Parathyroid adenoma (tissue), 2 donors: ENCODE data around the gene TNNI3.

Experiments used
- H2AFZ ChIP-seq: fragments of 300-600 bp; sonication (generic); one replicate; pipeline ENCODE4 v1.7.0; 2017; ENCODE audit warnings: antibody characterized with exemption, mild to moderate bottlenecking
- H3K27ac ChIP-seq: fragments of 300-600 bp; sonication (generic); one replicate; pipeline ENCODE4 v1.7.0; 2017
- H3K27me3 ChIP-seq: fragments of 300-600 bp; sonication (generic); one replicate; pipeline ENCODE4 v1.7.0; 2017; ENCODE audit warnings: low read length; ENCODE audit not compliant: control insufficient read depth, insufficient read depth
- H3K36me3 ChIP-seq: fragments of 300-600 bp; sonication (generic); one replicate; pipeline ENCODE4 v1.7.0; 2017; ENCODE audit warnings: low read length; ENCODE audit not compliant: control insufficient read depth, insufficient read depth
- H3K4me1 ChIP-seq: fragments of 300-600 bp; sonication (generic); one replicate; pipeline ENCODE4 v1.7.0; 2017; ENCODE audit warnings: control low read depth
- H3K4me2 ChIP-seq: fragments of 300-600 bp; sonication (generic); one replicate; pipeline ENCODE4 v1.7.0; 2017; ENCODE audit warnings: low read length
- H3K4me3 ChIP-seq: fragments of 300-600 bp; sonication (generic); one replicate; pipeline ENCODE4 v1.7.0; 2017; ENCODE audit warnings: low read depth, low read length
- H3K79me2 ChIP-seq: fragments of 300-600 bp; sonication (generic); one replicate; pipeline ENCODE4 v1.7.0; 2017; ENCODE audit warnings: control low read depth
- H3K9ac ChIP-seq: fragments of 300-600 bp; sonication (generic); one replicate; pipeline ENCODE4 v1.7.0; 2017; ENCODE audit warnings: mild to moderate bottlenecking
- H3K9me3 ChIP-seq: fragments of 300-600 bp; sonication (generic); one replicate; pipeline ENCODE4 v1.7.0; 2017; ENCODE audit warnings: low read length; ENCODE audit not compliant: control insufficient read depth
- TF ChIP-seq, protein P1 (sequence below): fragments of 300-600 bp; sonication (generic); IDR thresholded peaks from one replicate; pipeline ENCODE4 v1.7.0; 2017; ENCODE audit warnings: antibody characterized with exemption, mild to moderate bottlenecking
- donor health status: primary hyperparathyroidism.

TNNI3 gene

DNA sequence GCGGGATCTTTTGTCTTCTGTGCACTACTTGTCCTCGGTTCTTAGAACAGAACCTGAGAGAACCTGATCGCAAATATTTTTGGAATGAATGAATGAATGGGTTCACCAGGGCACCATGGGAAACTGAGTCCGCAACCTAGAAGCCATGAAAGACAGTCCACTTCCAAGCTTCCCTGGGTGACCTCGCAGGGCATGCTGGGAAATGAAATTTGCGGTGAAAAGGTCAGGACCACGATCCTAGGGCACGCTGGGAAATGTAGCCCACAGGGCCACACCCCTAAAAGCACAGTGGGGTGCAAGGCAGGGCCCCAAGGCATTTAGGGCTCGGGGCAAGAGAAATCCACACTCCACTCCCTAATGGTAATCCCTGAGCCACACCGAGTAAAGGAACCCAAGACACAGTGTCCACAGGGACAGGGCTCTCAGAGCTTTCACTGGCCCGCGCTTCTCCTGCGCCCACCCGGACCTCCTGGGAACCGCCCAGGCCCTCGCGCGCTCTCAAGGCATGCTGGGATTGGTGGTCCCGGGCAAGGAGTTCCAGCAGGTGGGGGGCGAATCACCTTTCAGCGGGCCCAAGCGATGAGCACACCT, 39.0 kb downstream of the TNNI3 start:
- no peaks in the 10 kb centered on the region for H3K36me3 ChIP-seq
- peak overlapping the region; percentile 79 for H2AFZ ChIP-seq
- H3K9me3 ChIP-seq = no peaks in the 10 kb centered on the region
- peaks cover 23% of the 10 kb centered on the region for H3K79me2 ChIP-seq
- peak overlapping the region; percentile 59 for H3K27ac ChIP-seq
- peaks cover 12% of the 10 kb centered on the region for H3K4me1 ChIP-seq
- no peaks in the 10 kb centered on the region for H3K27me3 ChIP-seq
- H3K4me3 ChIP-seq = peak overlapping the region; percentile 66
- no peak overlapping the region for H3K9ac ChIP-seq
- peak overlapping the region; percentile 84 for H3K4me2 ChIP-seq
- TF ChIP-seq, protein P1, sequence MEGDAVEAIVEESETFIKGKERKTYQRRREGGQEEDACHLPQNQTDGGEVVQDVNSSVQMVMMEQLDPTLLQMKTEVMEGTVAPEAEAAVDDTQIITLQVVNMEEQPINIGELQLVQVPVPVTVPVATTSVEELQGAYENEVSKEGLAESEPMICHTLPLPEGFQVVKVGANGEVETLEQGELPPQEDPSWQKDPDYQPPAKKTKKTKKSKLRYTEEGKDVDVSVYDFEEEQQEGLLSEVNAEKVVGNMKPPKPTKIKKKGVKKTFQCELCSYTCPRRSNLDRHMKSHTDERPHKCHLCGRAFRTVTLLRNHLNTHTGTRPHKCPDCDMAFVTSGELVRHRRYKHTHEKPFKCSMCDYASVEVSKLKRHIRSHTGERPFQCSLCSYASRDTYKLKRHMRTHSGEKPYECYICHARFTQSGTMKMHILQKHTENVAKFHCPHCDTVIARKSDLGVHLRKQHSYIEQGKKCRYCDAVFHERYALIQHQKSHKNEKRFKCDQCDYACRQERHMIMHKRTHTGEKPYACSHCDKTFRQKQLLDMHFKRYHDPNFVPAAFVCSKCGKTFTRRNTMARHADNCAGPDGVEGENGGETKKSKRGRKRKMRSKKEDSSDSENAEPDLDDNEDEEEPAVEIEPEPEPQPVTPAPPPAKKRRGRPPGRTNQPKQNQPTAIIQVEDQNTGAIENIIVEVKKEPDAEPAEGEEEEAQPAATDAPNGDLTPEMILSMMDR = no peak

- Histone ChIP-seq H3K4me3 (peak overlapping the region; percentile 66), H2AFZ (peak overlapping the region; percentile 79), H3K79me2 (peaks cover 28% of the 10 kb centered on the region), H3K9me3 (no peaks in the 10 kb centered on the region), H3K36me3 (no peaks in the 10 kb centered on the region), H3K4me1 (peaks cover 19% of the 10 kb centered on the region), H3K4me2 (peak overlapping the region; percentile 84), H3K27me3 (no peaks in the 10 kb centered on the region), H3K9ac (no peak overlapping the region), H3K27ac (peak overlapping the region; percentile 59)
- TF ChIP-seq, protein P1 = no peak
Observed at GRCh38 chr19:55117663-55118391, 39.7 kb downstream of the TNNI3 start.

GRCh38 chr19:55116859-55117662, 40.5 kb downstream of the TNNI3 start, which contains the start of gene PPP1R12C:
Gene PPP1R12C (minus strand): TSS chr19:55117637. CDS start chr19:55117543, 94 bp downstream.
- peak within 1 kb of the TSS; percentile 99 for H3K4me2 ChIP-seq

DNA sequence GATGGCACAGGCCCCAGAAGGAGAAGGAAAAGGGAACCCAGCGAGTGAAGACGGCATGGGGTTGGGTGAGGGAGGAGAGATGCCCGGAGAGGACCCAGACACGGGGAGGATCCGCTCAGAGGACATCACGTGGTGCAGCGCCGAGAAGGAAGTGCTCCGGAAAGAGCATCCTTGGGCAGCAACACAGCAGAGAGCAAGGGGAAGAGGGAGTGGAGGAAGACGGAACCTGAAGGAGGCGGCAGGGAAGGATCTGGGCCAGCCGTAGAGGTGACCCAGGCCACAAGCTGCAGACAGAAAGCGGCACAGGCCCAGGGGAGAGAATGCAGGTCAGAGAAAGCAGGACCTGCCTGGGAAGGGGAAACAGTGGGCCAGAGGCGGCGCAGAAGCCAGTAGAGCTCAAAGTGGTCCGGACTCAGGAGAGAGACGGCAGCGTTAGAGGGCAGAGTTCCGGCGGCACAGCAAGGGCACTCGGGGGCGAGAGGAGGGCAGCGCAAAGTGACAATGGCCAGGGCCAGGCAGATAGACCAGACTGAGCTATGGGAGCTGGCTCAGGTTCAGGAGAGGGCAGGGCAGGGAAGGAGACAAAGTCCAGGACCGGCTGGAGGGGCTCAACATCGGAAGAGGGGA, 41.2 kb downstream of the TNNI3 start:
- peak overlapping the region; percentile 60 for H2AFZ ChIP-seq
- H3K79me2 ChIP-seq = peaks cover 33% of the 10 kb centered on the region
- no peaks in the 10 kb centered on the region for H3K9me3 ChIP-seq
- H3K4me1 ChIP-seq = peaks cover 19% of the 10 kb centered on the region
- H3K27ac ChIP-seq = peak overlapping the region; percentile 79
- H3K27me3 ChIP-seq = no peaks in the 10 kb centered on the region
- H3K36me3 ChIP-seq = no peaks in the 10 kb centered on the region
- H3K9ac ChIP-seq = peak overlapping the region; percentile 87
- peak overlapping the region; percentile 86 for H3K4me3 ChIP-seq
- peak overlapping the region; percentile 99 for H3K4me2 ChIP-seq
- TF ChIP-seq, protein P1 = no peak

More at GRCh38 chr19:55116859-55117662, 40.5 kb downstream of the TNNI3 start, which contains the start of gene PPP1R12C:
- H3K4me1 ChIP-seq = peaks cover 19% of the 10 kb centered on the region
- H3K79me2 ChIP-seq = peaks cover 33% of the 10 kb centered on the region
- H3K36me3 ChIP-seq = no peaks in the 10 kb centered on the region
- H3K4me3 ChIP-seq = peak within 1 kb of the TSS; percentile 86
- TF ChIP-seq, protein P1 = no peak
- H3K27me3 ChIP-seq = no peaks in the 10 kb centered on the region
- peak within 1 kb of the TSS; percentile 79 for H3K27ac ChIP-seq
- H3K9me3 ChIP-seq = no peaks in the 10 kb centered on the region
- H2AFZ ChIP-seq = peak within 1 kb of the TSS; percentile 79
- H3K9ac ChIP-seq = peak within 1 kb of the TSS; percentile 87
